GM10266 (cell line): ENCODE data around the gene PXDN.

Source experiments
- DNase-seq: peaks from one replicate; pipeline ENCODE4 v3.0.0; 2012; ENCODE audit errors: extremely low spot score
- TF ChIP-seq, protein P1 (sequence below): IDR thresholded peaks from 2 replicates; pipeline ENCODE4 v1.5.1; 2012; ENCODE audit warnings: mild to moderate bottlenecking, low read depth; ENCODE audit not compliant: control insufficient read depth, insufficient read depth; ENCODE audit errors: missing control alignments

The PXDN gene

DNA sequence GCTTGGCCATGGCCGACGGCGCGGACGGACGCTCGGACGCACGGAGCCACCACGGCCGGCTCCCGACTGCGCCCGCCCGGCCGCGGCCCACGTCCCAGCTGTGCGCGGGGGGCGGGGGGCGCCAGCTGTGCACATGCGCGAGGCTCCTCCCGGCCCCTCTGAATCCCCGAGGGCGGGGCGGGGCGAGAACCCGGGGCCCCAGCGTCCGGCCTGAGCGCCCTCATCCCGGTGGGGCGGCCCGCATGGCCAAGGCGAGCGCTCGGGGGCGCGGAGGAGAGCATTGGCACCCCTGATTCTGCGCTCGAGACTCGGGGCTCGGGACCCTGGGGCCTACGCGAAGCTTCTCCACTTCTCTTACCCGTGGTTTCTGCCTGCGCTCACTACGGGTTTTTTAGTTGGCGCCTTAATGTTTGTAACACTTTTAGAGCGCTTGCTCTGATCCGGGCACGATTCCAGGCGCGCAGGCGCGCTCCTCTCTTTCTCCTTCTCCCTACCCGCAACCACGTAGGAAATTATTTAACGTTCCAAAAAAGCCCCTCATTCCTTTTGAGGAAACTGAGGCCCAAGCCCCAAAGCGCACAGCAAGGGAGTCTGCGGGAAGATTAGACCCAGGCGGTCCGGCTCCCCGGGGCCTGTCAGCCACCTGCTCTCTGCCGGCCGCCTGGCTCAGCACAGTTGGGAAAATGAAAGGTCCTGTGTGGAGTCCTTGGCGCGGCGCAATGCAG lies at the start of gene PXDN:
Gene PXDN, minus strand, starts transcription at position 70 of the 725 bp plus-strand sequence. Its CDS starts 60 bp downstream, at position 10.
- TF ChIP-seq, protein P1, sequence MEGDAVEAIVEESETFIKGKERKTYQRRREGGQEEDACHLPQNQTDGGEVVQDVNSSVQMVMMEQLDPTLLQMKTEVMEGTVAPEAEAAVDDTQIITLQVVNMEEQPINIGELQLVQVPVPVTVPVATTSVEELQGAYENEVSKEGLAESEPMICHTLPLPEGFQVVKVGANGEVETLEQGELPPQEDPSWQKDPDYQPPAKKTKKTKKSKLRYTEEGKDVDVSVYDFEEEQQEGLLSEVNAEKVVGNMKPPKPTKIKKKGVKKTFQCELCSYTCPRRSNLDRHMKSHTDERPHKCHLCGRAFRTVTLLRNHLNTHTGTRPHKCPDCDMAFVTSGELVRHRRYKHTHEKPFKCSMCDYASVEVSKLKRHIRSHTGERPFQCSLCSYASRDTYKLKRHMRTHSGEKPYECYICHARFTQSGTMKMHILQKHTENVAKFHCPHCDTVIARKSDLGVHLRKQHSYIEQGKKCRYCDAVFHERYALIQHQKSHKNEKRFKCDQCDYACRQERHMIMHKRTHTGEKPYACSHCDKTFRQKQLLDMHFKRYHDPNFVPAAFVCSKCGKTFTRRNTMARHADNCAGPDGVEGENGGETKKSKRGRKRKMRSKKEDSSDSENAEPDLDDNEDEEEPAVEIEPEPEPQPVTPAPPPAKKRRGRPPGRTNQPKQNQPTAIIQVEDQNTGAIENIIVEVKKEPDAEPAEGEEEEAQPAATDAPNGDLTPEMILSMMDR, result no peak
- DNase-seq, result no peak

DNA sequence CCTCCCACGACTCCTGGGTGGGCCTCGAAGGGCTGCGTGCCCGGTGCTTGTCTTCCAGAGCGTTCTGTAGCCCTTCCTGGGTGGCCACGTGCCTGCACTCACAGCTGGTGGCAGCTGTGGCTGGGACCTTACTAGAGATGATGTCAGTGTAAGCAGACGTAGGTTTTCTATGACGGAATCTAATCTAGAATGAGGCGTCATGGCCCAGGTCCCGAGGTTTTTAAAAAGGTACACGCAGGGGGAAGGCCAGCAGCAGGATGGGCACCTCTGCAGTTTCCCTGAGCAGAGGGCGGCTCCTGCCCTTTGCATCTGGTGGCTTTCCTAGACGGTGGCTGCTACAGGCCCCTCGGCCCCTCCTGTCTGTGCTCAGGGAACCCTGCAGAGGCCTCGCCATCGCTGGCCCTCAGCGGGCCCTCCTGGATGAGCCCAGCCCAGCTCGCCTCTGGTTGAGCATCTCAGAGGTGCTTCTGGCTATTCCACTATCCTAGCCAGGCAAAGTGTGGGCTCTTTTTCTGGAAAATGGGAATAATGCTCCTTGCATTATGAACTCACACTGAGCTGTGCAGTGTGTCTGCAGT lies 49.6 kb upstream of the PXDN start:
- TF ChIP-seq, protein P1, result no peak
- DNase-seq, result no peak

DNA sequence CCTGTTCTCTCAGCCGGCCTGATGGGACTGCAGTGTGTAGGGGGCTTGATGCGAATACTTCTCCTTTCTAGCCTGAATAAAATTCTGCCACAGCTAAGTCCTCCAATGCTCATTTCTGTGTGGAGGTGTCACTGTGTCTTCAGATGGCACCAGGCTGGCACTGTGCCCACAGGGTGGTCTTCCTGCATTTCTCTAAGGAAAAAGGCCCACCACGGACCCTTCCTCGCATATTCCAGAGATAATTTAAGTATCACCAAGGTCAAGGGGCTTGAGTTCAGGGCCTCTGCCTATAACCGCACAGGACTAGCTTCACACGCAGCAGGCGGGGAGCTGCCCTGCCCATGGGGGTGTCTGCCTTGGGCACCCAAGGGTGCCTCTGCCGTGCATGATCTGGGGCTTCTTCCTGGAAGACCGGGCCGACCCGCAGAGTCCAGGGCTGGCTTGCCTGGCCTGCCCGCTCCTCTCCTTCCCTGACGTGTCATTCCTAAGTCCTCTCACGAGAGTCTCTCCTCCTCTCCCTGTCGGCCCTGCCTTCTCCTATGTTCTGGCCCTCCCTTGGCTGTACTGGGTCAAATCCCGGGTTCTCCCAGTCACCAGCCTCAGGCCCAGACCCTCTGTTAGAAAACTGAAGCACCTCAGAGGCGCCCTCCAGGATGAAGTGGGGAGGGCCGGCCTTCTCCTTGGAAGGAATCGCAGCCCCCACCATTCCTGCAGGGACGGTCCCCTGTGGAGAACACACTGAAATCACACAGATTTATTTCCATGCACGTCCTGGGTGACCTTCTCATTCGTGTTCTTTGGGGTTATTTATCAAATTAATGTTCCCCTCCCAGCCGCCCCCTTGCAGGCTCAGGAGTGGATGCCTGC lies 48.9 kb upstream of the PXDN start:
- no peak for DNase-seq
- TF ChIP-seq, protein P1, result no peak

DNA sequence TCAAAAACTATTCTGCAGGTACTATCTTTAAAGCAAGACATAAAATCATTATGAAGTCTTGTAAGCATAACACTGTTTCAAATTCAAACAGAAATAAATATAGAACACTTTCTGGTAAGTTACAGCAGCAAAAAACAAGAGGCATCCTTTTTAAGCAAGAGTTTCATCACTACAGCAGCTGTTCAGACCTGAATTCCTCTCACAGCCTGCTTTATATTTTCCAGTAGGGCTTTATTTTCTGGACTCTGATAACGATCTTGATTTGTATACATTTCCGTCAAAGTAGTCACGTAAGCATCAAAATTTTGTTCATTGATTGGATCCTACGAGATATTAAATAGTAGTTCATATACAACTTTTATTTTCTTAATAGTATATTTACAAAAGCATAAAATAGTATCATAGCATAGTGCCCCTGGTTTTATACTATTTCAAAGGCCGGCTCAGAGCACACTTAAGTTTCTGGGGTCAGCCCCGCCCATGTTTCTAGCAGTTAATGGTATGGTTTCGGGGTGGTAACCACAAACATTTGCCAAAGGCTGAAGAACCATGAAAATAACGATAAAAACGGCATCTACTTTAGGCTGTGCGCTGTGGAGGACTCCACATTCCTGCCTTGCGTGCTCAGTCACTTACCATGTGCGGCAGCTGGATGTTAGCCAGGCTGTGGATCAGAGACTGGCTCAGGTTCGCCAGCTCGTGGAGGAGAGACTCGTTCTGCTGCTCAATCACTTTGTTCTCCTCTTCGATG lies 47.5 kb upstream of the PXDN start:
- DNase-seq, result no peak
- TF ChIP-seq, protein P1, result no peak

DNA sequence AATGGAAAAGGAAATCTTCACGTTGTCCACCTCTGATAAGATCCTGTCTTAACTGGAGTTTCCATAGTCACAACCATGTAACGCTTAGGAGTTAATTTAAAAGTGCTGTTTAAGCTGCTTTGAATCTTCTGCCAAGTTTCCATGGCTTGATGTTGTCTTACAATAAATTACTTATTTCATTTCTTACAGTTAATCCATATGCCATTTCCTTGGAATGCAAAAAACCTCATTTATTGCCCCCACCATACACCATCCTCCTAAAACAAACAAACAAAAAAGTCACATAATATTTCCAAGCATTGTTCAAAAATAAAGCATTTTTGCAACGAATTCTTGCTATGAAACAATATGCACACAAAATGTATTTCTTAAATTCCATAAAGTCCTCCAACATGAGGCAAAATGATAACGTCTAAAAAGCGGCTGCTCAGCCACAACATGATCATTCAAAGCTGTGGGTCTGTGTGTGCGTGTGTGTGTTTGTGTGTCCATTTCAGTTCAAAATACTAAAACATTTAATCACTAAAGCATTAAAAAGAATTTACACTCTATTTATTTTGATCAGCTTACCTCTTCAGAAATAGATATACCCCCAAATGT lies 46.8 kb upstream of the PXDN start:
- TF ChIP-seq, protein P1, result no peak
- DNase-seq, result no peak

DNA sequence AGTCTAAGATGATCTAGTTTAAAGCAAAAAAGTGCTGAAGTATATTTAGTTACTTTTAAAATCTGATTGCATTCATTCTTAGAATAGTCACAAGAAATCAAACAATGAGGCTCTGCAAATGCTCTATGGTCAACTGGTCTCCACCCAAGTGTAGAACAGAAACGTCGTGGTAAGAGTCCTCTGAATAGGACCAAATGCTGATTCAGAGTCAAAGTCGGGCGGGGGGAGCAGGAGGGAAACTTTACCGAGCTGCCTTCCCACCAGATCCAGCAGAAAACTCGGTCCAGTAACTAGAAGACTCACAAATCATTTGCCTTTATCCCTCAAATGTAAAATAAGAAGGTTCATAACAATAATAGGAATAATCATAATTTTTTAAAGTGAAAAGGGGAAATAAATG lies 46.2 kb upstream of the PXDN start:
- no peak for DNase-seq
- TF ChIP-seq, protein P1, result no peak
